Tibial artery (tissue), 4 donors: ENCODE results near the gene ZBED2.

Experiments used
- DNase-seq, 2 donors: peaks; one replicate each; pipeline ENCODE4 v3.0.0-alpha.2; 2019
- H3K27ac ChIP-seq, 2 donors: fragments of 200-600 bp; sonication (generic) in 1 of 2; 1 replicate in 1 of 2; 2 replicates in 1 of 2; pipeline ENCODE4 v1.5.1; 2018 to 2019; ENCODE audit warnings: mild to moderate bottlenecking in 1 of 2
- H3K27me3 ChIP-seq, 2 donors: fragments of 200-600 bp; sonication (generic) in 1 of 2; one replicate each; pipeline versions ENCODE4 v1.5.1 to v1.6.0; 2016 to 2019
- H3K36me3 ChIP-seq, 3 donors: fragments of 200-600 bp; sonication (generic) in 2 of 3; one replicate each; pipeline ENCODE4 v1.5.1; 2016 to 2019; ENCODE audit warnings: mild to moderate bottlenecking in 2 of 3
- H3K4me1 ChIP-seq, 4 donors: fragments of 200-600 bp; sonication (generic) in 2 of 4; 1 replicate in 3 of 4; 2 replicates in 1 of 4; pipeline ENCODE4 v1.5.1; 2016 to 2019
- H3K4me3 ChIP-seq, 2 donors: fragments of 200-600 bp; sonication (generic) in 1 of 2; 1 replicate in 1 of 2; 2 replicates in 1 of 2; pipeline ENCODE4 v1.5.1; 2018 to 2019; ENCODE audit warnings: mild to moderate bottlenecking in 2 of 2
- H3K9me3 ChIP-seq, 3 donors: fragments of 200-600 bp; sonication (generic) in 1 of 3; one replicate each; pipeline ENCODE4 v1.5.1; 2016 to 2019
- CTCF ChIP-seq, 2 experiments: fragments of 200-600 bp in 1 of 2; fragments of 450-650 bp in 1 of 2; IDR thresholded peaks; one replicate each; pipeline ENCODE4 v1.5.1; 2017 to 2019; ENCODE audit warnings: antibody characterized with exemption in 2 of 2, mild to moderate bottlenecking in 1 of 2, moderate library complexity in 1 of 2
- intact Hi-C: fragments of 100-400 bp; cut with DNase I; formaldehyde crosslinking; loops from one replicate; pipeline ENCODE4 v1.15.0; 2023; ENCODE audit warnings: low total_unique reads

ZBED2 gene

GRCh38 chr3:111621535-111621934, 26.4 kb upstream of the ZBED2 start:
- Histone ChIP-seq H3K4me3 (no peak overlapping the region), H3K9me3 (no peaks in the 10 kb centered on the region), H3K27me3 (no peaks in the 10 kb centered on the region), H3K27ac (no peak overlapping the region), H3K4me1 (no peaks in the 10 kb centered on the region), H3K36me3 (no peaks in the 10 kb centered on the region)
- no peak for TF ChIP-seq CTCF (IDR thresholded peaks at IDR 0.05)
- no peak for DNase-seq
- intact Hi-C loops, result no loop called here

- H3K27ac ChIP-seq, result no peak overlapping the region
- intact Hi-C loops, result no loop called here
- no peak for DNase-seq
- no peaks in the 10 kb centered on the region for H3K27me3 ChIP-seq
- no peak for TF ChIP-seq CTCF (IDR thresholded peaks at IDR 0.05)
- H3K9me3 ChIP-seq, result no peaks in the 10 kb centered on the region
- no peaks in the 10 kb centered on the region for H3K36me3 ChIP-seq
- H3K4me3 ChIP-seq, result no peak overlapping the region
- H3K4me1 ChIP-seq, result no peaks in the 10 kb centered on the region
Measured at GRCh38 chr3:111619833-111620232, 24.7 kb upstream of the ZBED2 start.

- Histone ChIP-seq H3K4me3 (no peak overlapping the region), H3K27me3 (no peaks in the 10 kb centered on the region), H3K4me1 (no peaks in the 10 kb centered on the region), H3K27ac (no peak overlapping the region), H3K36me3 (no peaks in the 10 kb centered on the region), H3K9me3 (no peaks in the 10 kb centered on the region)
- TF ChIP-seq CTCF (IDR thresholded peaks at IDR 0.05), result no peak
- no peak for DNase-seq
- intact Hi-C loops, result no loop called here
Measured at GRCh38 chr3:111618945-111619344, 23.8 kb upstream of the ZBED2 start.

GRCh38 chr3:111617912-111618601, 22.9 kb upstream of the ZBED2 start:
- DNase-seq, result no peak
- no peaks in the 10 kb centered on the region for H3K36me3 ChIP-seq
- H3K4me1 ChIP-seq, result no peaks in the 10 kb centered on the region
- no peak overlapping the region for H3K4me3 ChIP-seq
- no peaks in the 10 kb centered on the region for H3K27me3 ChIP-seq
- H3K9me3 ChIP-seq, result no peaks in the 10 kb centered on the region
- TF ChIP-seq CTCF (IDR thresholded peaks at IDR 0.05), result no peak
- H3K27ac ChIP-seq, result no peak overlapping the region
- intact Hi-C loops, result no loop called here

- H3K4me1 ChIP-seq, result no peaks in the 10 kb centered on the region
- no peak for DNase-seq
- no peaks in the 10 kb centered on the region for H3K36me3 ChIP-seq
- H3K4me3 ChIP-seq, result no peak overlapping the region
- H3K9me3 ChIP-seq, result no peaks in the 10 kb centered on the region
- no peak for TF ChIP-seq CTCF (IDR thresholded peaks at IDR 0.05)
- intact Hi-C loops, result no loop called here
- no peaks in the 10 kb centered on the region for H3K27me3 ChIP-seq
- no peak overlapping the region for H3K27ac ChIP-seq
Measured at GRCh38 chr3:111617406-111617805, 22.3 kb upstream of the ZBED2 start.
